CD8-positive, alpha-beta memory T cell (primary cell): ENCODE results near the gene C5AR1. TPM values are rescaled to one million over a fixed set of nuclear protein-coding genes. Genes with fewer than 3 reads are reported as not detected.
"Not testable (repeated sequence)": the region's sequence is repeated elsewhere in the genome, so short reads cannot be mapped to it uniquely, and the experiment has no call there.

Source experiments
- CTCF ChIA-PET: fragments of 350-600 bp; sonication (Branson Sonifier 250); formaldehyde crosslinking; loops from one replicate; lab custom pipeline; 2021; ENCODE audit warnings: antibody characterized with exemption; lab: Charles Lee
- POLR2A ChIA-PET: fragments of 350-600 bp; sonication (Branson Sonifier 250); formaldehyde crosslinking; loops from one replicate; lab custom pipeline; 2021; ENCODE audit warnings: antibody characterized with exemption; lab: Charles Lee
- DNase-seq, 5 donors: peaks; one replicate each; pipeline versions ENCODE4 v3.0.0 to v3.0.0-alpha.2; 2020 to 2022; ENCODE audit warnings: mixed read lengths in 1 of 5
- H3K27ac ChIP-seq: one replicate; pipeline ENCODE4 v1.7.0; 2013; ENCODE audit warnings: low read depth, mild to moderate bottlenecking, low read length, moderate library complexity
- H3K27me3 ChIP-seq: 2 replicates; pipeline ENCODE4 v1.7.0; 2013; ENCODE audit warnings: low read length, mild to moderate bottlenecking; ENCODE audit not compliant: insufficient read depth, poor library complexity, severe bottlenecking
- H3K36me3 ChIP-seq: 2 replicates; pipeline ENCODE4 v1.7.0; 2013; ENCODE audit warnings: mild to moderate bottlenecking, low read length, moderate library complexity; ENCODE audit not compliant: insufficient read depth
- H3K4me1 ChIP-seq: 2 replicates; pipeline ENCODE4 v1.7.0; 2013; ENCODE audit warnings: mild to moderate bottlenecking, low read length, moderate library complexity; ENCODE audit not compliant: insufficient read depth
- H3K4me3 ChIP-seq: 2 replicates; pipeline ENCODE4 v1.7.0; 2013; ENCODE audit warnings: mild to moderate bottlenecking, low read length
- H3K9me3 ChIP-seq: 2 replicates; pipeline ENCODE4 v1.7.0; 2013; ENCODE audit warnings: mild to moderate bottlenecking, low read length
- H3K27ac Mint-ChIP-seq, 8 donors: one replicate each; pipeline ENCODE4 v1.8.0; 2020 to 2021; ENCODE audit warnings: mixed read lengths in 8 of 8, mild to moderate bottlenecking in 6 of 8, inconsistent platforms in 3 of 8, moderate library complexity in 3 of 8
- H3K27me3 Mint-ChIP-seq, 2 donors: one replicate each; pipeline ENCODE4 v1.8.0; 2020 to 2021; ENCODE audit warnings: mixed read lengths in 2 of 2, mild to moderate bottlenecking in 1 of 2, moderate library complexity in 1 of 2
- H3K36me3 Mint-ChIP-seq, 3 donors: one replicate each; pipeline ENCODE4 v1.8.0; 2020 to 2021; ENCODE audit warnings: mixed read lengths in 3 of 3, inconsistent platforms in 1 of 3, mild to moderate bottlenecking in 1 of 3
- H3K4me1 Mint-ChIP-seq, 3 donors: one replicate each; pipeline ENCODE4 v1.8.0; 2020 to 2021; ENCODE audit warnings: mixed read lengths in 3 of 3, inconsistent platforms in 1 of 3, mild to moderate bottlenecking in 1 of 3
- H3K4me3 Mint-ChIP-seq, 7 donors: one replicate each; pipeline ENCODE4 v1.8.0; 2020 to 2021; ENCODE audit warnings: mixed read lengths in 7 of 7, mild to moderate bottlenecking in 6 of 7, moderate library complexity in 4 of 7, inconsistent platforms in 2 of 7
- H3K9me3 Mint-ChIP-seq, 5 donors: one replicate each; pipeline ENCODE4 v1.8.0; 2020 to 2022; ENCODE audit warnings: mixed read lengths in 5 of 5, mild to moderate bottlenecking in 3 of 5, moderate library complexity in 2 of 5, inconsistent platforms in 1 of 5
- polyA plus RNA-seq: library from polyadenylated mRNA; unstranded; fragments of 300-500 nt; fragmentation: Illumina TruSeq; gene quantifications from one replicate; pipeline ENCODE4 v1.2.3, GENCODE V29; 2021
- total RNA-seq, 2 experiments: library from RNA; stranded (reverse); gene quantifications; one replicate each; pipeline ENCODE4 v1.2.3, GENCODE V29; 2021

Gene C5AR1
- total and polyA plus RNA-seq, 3 experiments from 2014 or later: 1.3 to 1.8 TPM; not detected in 1

DNA sequence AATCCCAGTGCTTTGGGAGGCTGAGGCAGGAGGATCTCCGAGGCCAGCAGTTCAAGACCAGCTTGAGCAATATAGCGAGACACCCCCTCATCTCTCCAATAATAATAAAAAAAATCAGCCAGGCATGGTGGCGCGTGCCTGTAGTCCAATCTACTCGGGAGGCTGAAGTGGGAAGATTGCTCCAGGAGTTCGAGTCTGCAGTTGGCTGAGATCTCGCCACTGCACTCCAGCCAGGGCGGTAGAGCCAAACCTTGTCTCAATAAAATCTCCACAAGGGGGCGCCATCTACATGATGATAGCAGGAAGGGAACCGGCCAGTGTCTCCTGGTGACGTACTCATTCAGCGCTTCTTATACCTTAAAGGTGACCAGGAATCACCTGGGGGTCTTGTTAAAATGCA lies 13.6 kb upstream of the C5AR1 start:
- peaks cover 3% of the 10 kb centered on the region for H3K4me1 ChIP-seq
- Mint-ChIP-seq H3K27me3 (no peaks in the 10 kb centered on the region), H3K4me1 (peaks cover 7 to 14% (median 10%) of the 10 kb centered on the region in 3 donors), H3K36me3 (no peaks in the 10 kb centered on the region), H3K27ac (peak overlapping the region in 2 of 8 donors; percentile 48 to 72), H3K9me3 (no peaks in the 10 kb centered on the region), H3K4me3 (no peak overlapping the region)
- POLR2A ChIA-PET: no interaction called here
- CTCF ChIA-PET: interaction anchor here (1.1 to 11.9 kb wide), 7 partner anchors 53 to 403 kb away, joined by 3 to 89 read pairs (median 4); partner anchors contain the start of gene DHX34
- no peak overlapping the region for H3K27ac ChIP-seq
- H3K36me3 ChIP-seq: no peaks in the 10 kb centered on the region
- no peaks in the 10 kb centered on the region for H3K9me3 ChIP-seq
- peak; percentile 61 to 83 (median 71) for DNase-seq
- H3K4me3 ChIP-seq: no peak overlapping the region
- no peaks in the 10 kb centered on the region for H3K27me3 ChIP-seq

DNA sequence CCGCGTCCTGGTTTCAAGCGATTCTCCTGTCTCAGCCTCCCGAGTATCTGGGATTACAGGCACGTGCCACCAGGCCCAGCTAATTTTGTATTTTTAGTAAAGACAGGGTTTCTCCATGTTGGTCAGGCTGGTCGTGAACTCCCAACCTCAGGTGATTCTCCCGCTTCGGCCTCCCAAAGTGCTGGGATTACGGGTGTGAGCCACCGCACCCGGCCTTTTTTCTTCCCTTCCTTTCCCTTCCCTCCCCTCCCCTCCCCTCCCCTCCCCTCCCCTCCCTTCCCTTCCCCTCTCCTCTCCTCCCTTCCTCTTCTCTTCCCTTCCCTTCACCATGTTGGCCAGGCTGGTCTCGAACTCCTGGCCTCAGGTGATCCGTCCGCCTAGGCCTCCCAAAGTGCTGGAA lies 8.8 kb upstream of the C5AR1 start:
- POLR2A ChIA-PET: not testable (repeated sequence)

DNA sequence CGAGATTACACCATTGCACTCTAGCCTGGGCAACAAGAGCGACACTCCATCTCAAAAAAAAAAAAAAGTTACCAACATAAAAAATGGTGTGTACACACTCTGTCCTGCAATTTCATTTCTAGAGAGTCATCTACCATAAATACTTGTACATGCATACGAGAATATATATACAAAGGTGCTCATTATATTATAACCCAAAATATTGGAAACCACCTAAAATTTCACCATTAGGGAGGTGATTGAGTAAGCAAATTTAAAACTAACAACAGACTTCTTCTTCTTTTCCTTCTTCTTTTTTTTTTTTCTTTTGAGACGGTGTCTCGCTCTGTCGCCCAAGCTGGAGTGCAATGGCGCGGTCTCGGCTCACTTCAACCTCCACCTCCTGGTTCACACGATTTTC lies 7.4 kb upstream of the C5AR1 start:
- H3K27me3 Mint-ChIP-seq: peaks cover 11 to 17% of the 10 kb centered on the region in 2 donors
- H3K36me3 Mint-ChIP-seq: no peaks in the 10 kb centered on the region
- no peaks in the 10 kb centered on the region for H3K9me3 Mint-ChIP-seq
- no peak overlapping the region for H3K4me3 Mint-ChIP-seq
- H3K4me3 ChIP-seq: no peak overlapping the region
- H3K27me3 ChIP-seq: peaks cover 2% of the 10 kb centered on the region
- DNase-seq: no peak
- POLR2A ChIA-PET: no interaction called here
- H3K36me3 ChIP-seq: no peaks in the 10 kb centered on the region
- H3K4me1 ChIP-seq: peaks cover 6% of the 10 kb centered on the region
- no peaks in the 10 kb centered on the region for H3K9me3 ChIP-seq
- H3K27ac Mint-ChIP-seq: no peak overlapping the region
- H3K27ac ChIP-seq: no peak overlapping the region
- H3K4me1 Mint-ChIP-seq: peaks cover 14 to 17% (median 15%) of the 10 kb centered on the region in 3 donors
- CTCF ChIA-PET: no interaction called here

More for the DNA sequence above, 8.8 kb upstream of the C5AR1 start:
- not testable (repeated sequence) for DNase-seq, H3K36me3 ChIP-seq, H3K9me3 Mint-ChIP-seq, H3K9me3 ChIP-seq, H3K27me3 ChIP-seq, H3K4me3 Mint-ChIP-seq, H3K27ac Mint-ChIP-seq, H3K4me3 ChIP-seq, H3K4me1 ChIP-seq, H3K27me3 Mint-ChIP-seq, H3K27ac ChIP-seq, H3K36me3 Mint-ChIP-seq
- peaks cover 18 to 25% (median 19%) of the 10 kb centered on the region in 3 donors for H3K4me1 Mint-ChIP-seq
- CTCF ChIA-PET: interaction anchor here (0.6 to 11.9 kb wide), 2 partner anchors 44 to 88 kb away, joined by 3 to 89 read pairs; no protein-coding TSS in a partner anchor

DNA sequence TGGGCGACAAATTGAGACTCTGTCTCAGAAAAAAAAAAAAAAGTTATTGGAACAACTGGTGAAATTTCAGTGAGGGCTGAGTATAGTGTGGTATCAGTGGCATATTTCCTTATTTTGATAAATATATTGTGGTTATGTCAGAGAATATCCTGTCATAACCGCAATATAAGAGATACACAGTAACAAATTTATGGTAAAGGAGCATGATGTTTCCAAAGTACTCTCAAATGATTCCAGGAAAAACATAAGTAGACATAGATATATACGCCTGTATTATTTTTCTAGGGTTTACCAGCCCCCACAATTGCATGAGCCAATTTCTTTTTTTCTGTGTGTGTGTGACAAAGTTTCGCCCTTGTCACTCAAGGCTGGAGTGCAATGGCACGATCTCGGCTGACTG lies 5.7 kb upstream of the C5AR1 start:
- Histone ChIP-seq H3K4me3 (no peak overlapping the region), H3K27ac (no peak overlapping the region), H3K27me3 (peaks cover 2% of the 10 kb centered on the region), H3K4me1 (peaks cover 6% of the 10 kb centered on the region), H3K9me3 (no peaks in the 10 kb centered on the region), H3K36me3 (no peaks in the 10 kb centered on the region)
- Mint-ChIP-seq H3K27me3 (peaks cover 11 to 21% of the 10 kb centered on the region in 2 donors), H3K27ac (no peak overlapping the region), H3K4me1 (peaks cover 14 to 17% (median 15%) of the 10 kb centered on the region in 3 donors), H3K9me3 (no peaks in the 10 kb centered on the region), H3K36me3 (no peaks in the 10 kb centered on the region), H3K4me3 (peak overlapping the region in 1 of 7 donors; percentile 13)
- no peak for DNase-seq
- POLR2A ChIA-PET: no interaction called here
- CTCF ChIA-PET: interaction anchor here (1.4 kb wide), 1 partner anchor 87 kb away, joined by 3 read pairs; no protein-coding TSS in a partner anchor

DNA sequence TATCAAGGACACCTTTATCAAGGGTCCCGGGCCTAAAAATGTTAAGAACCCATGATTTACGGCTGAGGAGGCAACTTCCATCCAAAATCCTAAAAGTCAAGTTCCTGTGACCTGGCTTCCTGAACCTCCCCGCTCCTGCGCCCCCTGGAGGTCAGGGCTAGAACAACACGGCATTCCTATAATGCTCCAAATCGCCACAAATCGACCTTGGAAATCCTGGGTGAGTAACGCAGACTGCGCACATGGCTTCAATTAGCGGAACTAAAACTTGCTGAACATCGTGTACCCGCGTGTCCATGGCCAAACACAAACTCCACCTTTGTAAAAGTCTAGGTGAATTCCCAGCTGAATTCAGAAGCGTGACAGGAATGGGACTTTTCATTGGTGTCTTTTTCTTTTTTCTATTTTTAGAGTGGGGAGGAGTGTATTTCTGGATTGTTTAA lies 4.3 kb upstream of the C5AR1 start:
- peaks cover 13 to 21% of the 10 kb centered on the region in 2 donors for H3K27me3 Mint-ChIP-seq
- H3K4me3 Mint-ChIP-seq: peak overlapping the region in 1 of 7 donors; percentile 29
- Histone ChIP-seq H3K27me3 (peaks cover 2% of the 10 kb centered on the region), H3K36me3 (no peaks in the 10 kb centered on the region), H3K27ac (no peak overlapping the region), H3K9me3 (no peaks in the 10 kb centered on the region), H3K4me3 (no peak overlapping the region), H3K4me1 (peaks cover 6% of the 10 kb centered on the region)
- peaks cover 9 to 13% (median 11%) of the 10 kb centered on the region in 3 donors for H3K4me1 Mint-ChIP-seq
- H3K27ac Mint-ChIP-seq: peak overlapping the region in 2 of 8 donors; percentile 1 to 92
- no peaks in the 10 kb centered on the region for H3K9me3 Mint-ChIP-seq
- no peaks in the 10 kb centered on the region for H3K36me3 Mint-ChIP-seq
- peak; percentile 32 to 70 (median 51) for DNase-seq
- CTCF ChIA-PET: interaction anchor here (0.9 to 1.5 kb wide), 3 partner anchors 12 to 44 kb away, joined by 3 to 6 read pairs (median 4); partner anchors contain the start of gene DHX34
- POLR2A ChIA-PET: no interaction called here

DNA sequence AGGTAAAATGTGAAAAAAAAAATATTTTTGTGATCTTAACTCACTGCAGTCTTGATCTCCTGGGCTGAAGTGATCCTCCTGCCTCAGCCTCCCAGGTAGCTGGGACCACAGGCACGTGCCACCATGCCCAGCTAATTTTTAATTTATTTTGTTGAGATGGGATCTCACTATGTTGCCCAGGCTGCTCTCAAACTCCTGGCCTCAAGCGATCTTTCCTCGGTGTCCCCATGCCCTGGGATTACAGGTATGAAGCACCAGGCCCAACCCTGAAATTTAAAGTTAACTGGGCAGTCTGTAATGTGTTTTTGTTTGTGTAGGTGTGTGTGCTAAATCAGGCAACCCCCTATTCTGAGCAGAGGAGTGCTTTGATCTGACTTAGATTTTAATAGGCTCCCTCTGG lies 3.4 kb upstream of the C5AR1 start:
- H3K9me3 Mint-ChIP-seq: no peaks in the 10 kb centered on the region
- POLR2A ChIA-PET: no interaction called here

DNA sequence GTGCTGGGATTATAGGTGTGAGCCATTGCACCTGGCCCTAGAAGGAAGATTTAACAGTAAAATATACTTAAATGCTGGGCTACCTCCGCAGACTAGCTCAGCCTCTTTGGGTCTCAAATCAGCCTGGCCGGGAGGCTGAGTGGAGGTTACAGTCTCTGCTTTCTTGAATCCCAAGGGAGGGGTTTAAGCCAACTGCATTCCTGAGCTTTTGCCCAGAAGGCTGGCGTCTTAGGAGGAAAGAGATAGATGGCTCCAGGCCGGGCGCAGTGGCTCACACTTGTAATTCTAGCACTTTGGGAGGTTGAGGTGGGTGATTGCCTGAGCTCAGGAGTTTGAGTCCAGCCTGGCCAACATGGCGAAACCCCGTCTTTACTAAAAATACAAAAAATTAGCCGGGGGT lies 623 bp upstream of the C5AR1 start:
- Histone ChIP-seq H3K27me3 (peaks cover 2% of the 10 kb centered on the region), H3K36me3 (no peaks in the 10 kb centered on the region), H3K4me1 (peaks cover 6% of the 10 kb centered on the region), H3K4me3 (no peak overlapping the region), H3K9me3 (no peaks in the 10 kb centered on the region), H3K27ac (no peak overlapping the region)
- DNase-seq: no peak
- H3K9me3 Mint-ChIP-seq: no peaks in the 10 kb centered on the region
- H3K4me1 Mint-ChIP-seq: peaks cover 6 to 8% (median 7%) of the 10 kb centered on the region in 3 donors
- no peak overlapping the region for H3K4me3 Mint-ChIP-seq
- H3K27ac Mint-ChIP-seq: no peak overlapping the region
- ChIA-PET POLR2A (no interaction called here), CTCF (interaction anchor here (1.1 to 2.2 kb wide), 3 partner anchors 40 to 82 kb away, joined by 3 to 6 read pairs (median 5); partner anchors contain the start of gene DHX34)
- no peaks in the 10 kb centered on the region for H3K36me3 Mint-ChIP-seq
- peaks cover 12 to 28% of the 10 kb centered on the region in 2 donors for H3K27me3 Mint-ChIP-seq

More for the DNA sequence above, 3.4 kb upstream of the C5AR1 start:
- Mint-ChIP-seq H3K27ac (peak overlapping the region in 1 of 8 donors; percentile 69), H3K27me3 (peaks cover 15 to 25% of the 10 kb centered on the region in 2 donors), H3K4me1 (peaks cover 8 to 11% (median 10%) of the 10 kb centered on the region in 3 donors), H3K4me3 (no peak overlapping the region), H3K36me3 (no peaks in the 10 kb centered on the region)
- Histone ChIP-seq H3K27me3 (peaks cover 2% of the 10 kb centered on the region), H3K9me3 (no peaks in the 10 kb centered on the region), H3K4me3 (no peak overlapping the region), H3K27ac (no peak overlapping the region), H3K4me1 (peaks cover 6% of the 10 kb centered on the region), H3K36me3 (no peaks in the 10 kb centered on the region)
- DNase-seq: no peak
- CTCF ChIA-PET: interaction anchor here (0.7 to 1.5 kb wide), 3 partner anchors 29 to 85 kb away, joined by 3 to 6 read pairs (median 3); partner anchors contain the start of gene DHX34

DNA sequence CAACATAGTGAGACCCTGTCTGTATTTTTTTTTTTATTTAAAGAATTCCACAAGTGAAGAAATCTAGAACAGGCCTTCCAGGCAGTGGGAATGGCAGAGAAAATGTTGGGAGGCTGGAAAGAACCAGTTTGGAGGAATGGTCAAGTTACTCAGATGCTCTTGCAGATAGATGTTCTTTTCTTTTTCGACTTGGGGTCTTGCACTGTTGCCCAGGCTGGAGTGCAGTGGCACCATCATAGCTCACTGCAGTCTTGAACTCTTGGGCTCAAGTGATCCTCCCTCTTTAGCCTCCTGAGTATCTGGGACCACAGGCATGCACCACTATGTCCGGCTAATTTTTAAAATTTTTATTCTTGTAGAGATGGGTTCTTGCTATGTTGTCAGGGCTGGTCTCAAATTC lies 662 bp downstream of the C5AR1 start:
- Mint-ChIP-seq H3K36me3 (no peaks in the 10 kb centered on the region), H3K9me3 (no peaks in the 10 kb centered on the region), H3K4me1 (peaks cover 2% of the 10 kb centered on the region in 3 donors), H3K4me3 (no peak overlapping the region), H3K27me3 (peaks cover 12 to 29% of the 10 kb centered on the region in 2 donors), H3K27ac (peak overlapping the region in 1 of 8 donors; percentile 47)
- H3K9me3 ChIP-seq: no peaks in the 10 kb centered on the region
- ChIA-PET CTCF (no interaction called here), POLR2A (no interaction called here)
- peaks cover 2% of the 10 kb centered on the region for H3K27me3 ChIP-seq
- H3K4me3 ChIP-seq: no peak overlapping the region
- H3K27ac ChIP-seq: no peak overlapping the region
- peaks cover 2% of the 10 kb centered on the region for H3K4me1 ChIP-seq
- no peak for DNase-seq
- no peaks in the 10 kb centered on the region for H3K36me3 ChIP-seq
